GM23248 (cell line): ENCODE data around the gene CFAP299.

ENCODE experiments used
- EZH2 ChIP-seq: fragments of 200-600 bp; sonication (generic); IDR thresholded peaks from 2 replicates; pipeline ENCODE4 v1.6.1; 2018; ENCODE audit warnings: antibody characterized with exemption, mild to moderate bottlenecking; ENCODE audit not compliant: insufficient read depth, poor library complexity, severe bottlenecking
- EZH2phosphoT487 ChIP-seq: fragments of 200-600 bp; sonication (generic); IDR thresholded peaks from 2 replicates; pipeline ENCODE4 v1.6.1; 2018; ENCODE audit warnings: antibody characterized with exemption, moderate library complexity, mild to moderate bottlenecking, low read depth; ENCODE audit not compliant: insufficient read depth

DNA sequence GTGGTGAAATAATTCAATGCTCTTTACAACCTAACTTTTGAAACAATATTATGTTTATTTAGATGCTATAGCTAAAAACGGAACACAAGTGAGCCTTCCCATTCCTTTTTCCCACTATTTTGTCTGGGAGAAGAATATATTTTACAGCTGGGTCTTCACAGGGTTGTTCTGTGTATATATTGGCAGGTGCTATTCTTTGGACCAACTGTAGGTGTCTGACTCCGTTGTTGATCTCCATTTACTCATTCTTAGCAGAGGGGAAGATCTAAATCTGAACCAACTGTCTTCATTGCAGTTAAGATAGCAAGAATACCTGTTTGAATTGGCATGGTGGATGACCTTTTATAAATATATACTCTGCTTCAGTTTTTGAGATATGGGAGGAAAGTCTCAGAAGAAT is 257.4 kb downstream of the CFAP299 start:
- TF ChIP-seq EZH2, result no peak
- no peak for TF ChIP-seq EZH2phosphoT487
